Epithelial cell of esophagus (primary cell): ENCODE data around the gene PRKCB.

Experiments
- DNase-seq: peaks from one replicate; pipeline ENCODE4 v3.0.0; 2010; ENCODE audit warnings: low read depth
- H3K4me3 ChIP-seq: 2 replicates; pipeline ENCODE4 v1.5.1; 2011; ENCODE audit warnings: mild to moderate bottlenecking, low read length, control low read depth
- CTCF ChIP-seq: IDR thresholded peaks from 2 replicates; pipeline ENCODE4 v1.5.1; 2011; ENCODE audit warnings: low read depth, mild to moderate bottlenecking, low read length, control low read depth, inconsistent platforms; ENCODE audit not compliant: insufficient read depth; ENCODE audit errors: missing control alignments

Gene PRKCB

GRCh38 chr16:23896832-23897821, 61.3 kb downstream of the PRKCB start:
- DNase-seq = no peak
- TF ChIP-seq CTCF = no peak
- H3K4me3 ChIP-seq = no peak overlapping the region

- H3K4me3 ChIP-seq = no peak overlapping the region
- TF ChIP-seq CTCF = no peak
- DNase-seq = no peak
These were observed 63.1 kb downstream of the PRKCB start for GRCh38 chr16:23898682-23899430.

- no peak overlapping the region for H3K4me3 ChIP-seq
- no peak for DNase-seq
- TF ChIP-seq CTCF = no peak
These were observed 64.1 kb downstream of the PRKCB start for GRCh38 chr16:23899869-23900268.

- no peak for TF ChIP-seq CTCF
- no peak overlapping the region for H3K4me3 ChIP-seq
- no peak for DNase-seq
These were observed 64.8 kb downstream of the PRKCB start for GRCh38 chr16:23900480-23901177.

GRCh38 chr16:23901178-23902033, 65.6 kb downstream of the PRKCB start:
- TF ChIP-seq CTCF = no peak

More at GRCh38 chr16:23901178-23902033, 65.6 kb downstream of the PRKCB start:
- no peak overlapping the region for H3K4me3 ChIP-seq
- no peak for DNase-seq
